ENCODE results near the gene VWA5B2.

The VWA5B2 gene

GRCh38 chr3:184223946-184224345 is 5.4 kb upstream of the VWA5B2 start:
- DNase-seq (ENCODE audit: low read depth in 2 of 2), result no peak

GRCh38 chr3:184227481-184227935 is 1.9 kb upstream of the VWA5B2 start:
- no peak for DNase-seq (ENCODE audit: low read depth in 2 of 2)

- DNase-seq (ENCODE audit: low read depth in 2 of 2), result no peak
These were observed 828 bp upstream of the VWA5B2 start for GRCh38 chr3:184228376-184229137.

- no peak for DNase-seq (ENCODE audit: low read depth in 2 of 2)
These were observed 757 bp downstream of the VWA5B2 start for GRCh38 chr3:184230081-184230602.

- DNase-seq (ENCODE audit: low read depth in 2 of 2), result no peak
These were observed 1.5 kb downstream of the VWA5B2 start for GRCh38 chr3:184230603-184231528.

- DNase-seq (ENCODE audit: low read depth in 2 of 2), result no peak
These were observed 2.3 kb downstream of the VWA5B2 start for GRCh38 chr3:184231671-184232070.

GRCh38 chr3:184233127-184233843 is 3.9 kb downstream of the VWA5B2 start:
- no peak for DNase-seq (ENCODE audit: low read depth in 2 of 2)

- no peak for DNase-seq (ENCODE audit: low read depth in 2 of 2)
These were observed 4.8 kb downstream of the VWA5B2 start for GRCh38 chr3:184234224-184234623.

- no peak for DNase-seq (ENCODE audit: low read depth in 2 of 2)
These were observed 5.4 kb downstream of the VWA5B2 start for GRCh38 chr3:184234671-184235380.

- no peak for DNase-seq (ENCODE audit: low read depth in 2 of 2)
These were observed 6.1 kb downstream of the VWA5B2 start for GRCh38 chr3:184235381-184236032.

- no peak for DNase-seq (ENCODE audit: low read depth in 2 of 2)
These were observed 6.6 kb downstream of the VWA5B2 start for GRCh38 chr3:184236033-184236410.

GRCh38 chr3:184236636-184237035 is 7.3 kb downstream of the VWA5B2 start:
- DNase-seq (ENCODE audit: low read depth in 2 of 2), result no peak

GRCh38 chr3:184237211-184237610 is 7.8 kb downstream of the VWA5B2 start:
- no peak for DNase-seq (ENCODE audit: low read depth in 2 of 2)

GRCh38 chr3:184237807-184238206 is 8.4 kb downstream of the VWA5B2 start:
- no peak for DNase-seq (ENCODE audit: low read depth in 2 of 2)

GRCh38 chr3:184238246-184238818 is 8.9 kb downstream of the VWA5B2 start:
- DNase-seq (ENCODE audit: low read depth in 2 of 2), result no peak

GRCh38 chr3:184239221-184239620 is 9.8 kb downstream of the VWA5B2 start:
- DNase-seq (ENCODE audit: low read depth in 2 of 2), result no peak

GRCh38 chr3:184239708-184240107 is 10.3 kb downstream of the VWA5B2 start:
- DNase-seq (ENCODE audit: low read depth in 2 of 2), result no peak

GRCh38 chr3:184240384-184241140 is 11.2 kb downstream of the VWA5B2 start:
- no peak for DNase-seq (ENCODE audit: low read depth in 2 of 2)

GRCh38 chr3:184241141-184241446 is 11.7 kb downstream of the VWA5B2 start:
- DNase-seq (ENCODE audit: low read depth in 2 of 2), result no peak

Measured in fibroblast of skin of left quadriceps (primary cell).